ENCODE measurements around the gene DNAJC16. TPM values are rescaled to one million over a fixed set of nuclear protein-coding genes. Genes with fewer than 3 reads are reported as not detected.

DNAJC16 gene
- polyA plus RNA-seq, 1 donor (not counting 4 experiments of a cell fraction or from before 2014, with no cell fraction given) = 13.7 TPM

DNA sequence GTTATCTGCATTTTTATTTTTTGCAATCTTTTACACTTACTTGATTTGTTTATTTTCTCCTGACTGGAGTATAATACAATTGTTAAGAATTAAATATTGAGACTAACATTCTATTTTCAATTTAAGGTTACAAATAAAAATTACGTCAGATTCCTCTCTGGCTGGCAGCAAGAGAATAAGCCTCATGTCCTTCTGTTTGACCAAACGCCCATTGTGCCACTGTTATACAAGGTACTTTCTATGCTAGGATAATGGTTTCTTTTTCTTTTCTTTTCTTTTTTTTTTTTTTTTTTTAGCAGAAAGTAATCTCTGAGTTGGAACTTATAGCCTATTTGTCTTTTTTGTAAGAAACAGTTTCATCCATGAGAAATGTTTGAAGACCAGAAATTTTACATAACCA lies 20.0 kb downstream of the DNAJC16 start:
- no peak overlapping the region for H3K4me2 ChIP-seq (ENCODE audit: control insufficient read depth, extremely low read depth, insufficient read depth, low read depth, low read length)
- peaks cover 17 to 21% of the 10 kb centered on the region in 2 experiments for H3K36me3 ChIP-seq (ENCODE audit: control insufficient read depth in 2 of 2, extremely low read depth in 1 of 2, insufficient read depth in 2 of 2, low read length in 2 of 2)
- no peak for TF ChIP-seq EZH2 (IDR thresholded peaks at IDR 0.05; ENCODE audit: low read length)
- TF ChIP-seq, protein P1, sequence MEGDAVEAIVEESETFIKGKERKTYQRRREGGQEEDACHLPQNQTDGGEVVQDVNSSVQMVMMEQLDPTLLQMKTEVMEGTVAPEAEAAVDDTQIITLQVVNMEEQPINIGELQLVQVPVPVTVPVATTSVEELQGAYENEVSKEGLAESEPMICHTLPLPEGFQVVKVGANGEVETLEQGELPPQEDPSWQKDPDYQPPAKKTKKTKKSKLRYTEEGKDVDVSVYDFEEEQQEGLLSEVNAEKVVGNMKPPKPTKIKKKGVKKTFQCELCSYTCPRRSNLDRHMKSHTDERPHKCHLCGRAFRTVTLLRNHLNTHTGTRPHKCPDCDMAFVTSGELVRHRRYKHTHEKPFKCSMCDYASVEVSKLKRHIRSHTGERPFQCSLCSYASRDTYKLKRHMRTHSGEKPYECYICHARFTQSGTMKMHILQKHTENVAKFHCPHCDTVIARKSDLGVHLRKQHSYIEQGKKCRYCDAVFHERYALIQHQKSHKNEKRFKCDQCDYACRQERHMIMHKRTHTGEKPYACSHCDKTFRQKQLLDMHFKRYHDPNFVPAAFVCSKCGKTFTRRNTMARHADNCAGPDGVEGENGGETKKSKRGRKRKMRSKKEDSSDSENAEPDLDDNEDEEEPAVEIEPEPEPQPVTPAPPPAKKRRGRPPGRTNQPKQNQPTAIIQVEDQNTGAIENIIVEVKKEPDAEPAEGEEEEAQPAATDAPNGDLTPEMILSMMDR (optimal IDR thresholded peaks at IDR 0.05 in 1 of 3, IDR thresholded peaks at IDR 0.05 in 1 of 3, conservative IDR thresholded peaks at IDR 0.05 in 1 of 3; ENCODE audit: extremely low read depth in 1 of 3, insufficient read depth in 2 of 3, low read length in 3 of 3) = no peak
- no peak for FAIRE-seq
- H4K20me1 ChIP-seq (ENCODE audit: control insufficient read depth, extremely low read depth, insufficient read depth, low read length) = no peaks in the 10 kb centered on the region
- H3K9me1 ChIP-seq (ENCODE audit: control insufficient read depth, extremely low read depth, insufficient read depth, low read length) = no peaks in the 10 kb centered on the region
- DNase-seq (ENCODE audit: low read depth, low spot score) = no peak
- H3K4me3 ChIP-seq (ENCODE audit: control insufficient read depth in 2 of 3, extremely low read depth in 1 of 3, insufficient read depth in 2 of 3, low read depth in 1 of 3, low read length in 3 of 3) = no peak overlapping the region
- no peak overlapping the region for H2AFZ ChIP-seq (ENCODE audit: control insufficient read depth, low read length)
- no peak overlapping the region for H3K9ac ChIP-seq (ENCODE audit: control insufficient read depth, extremely low read depth, insufficient read depth, low read length)
- no peaks in the 10 kb centered on the region for H3K27me3 ChIP-seq (ENCODE audit: control insufficient read depth, extremely low read depth, insufficient read depth, low read length)
- no peaks in the 10 kb centered on the region for H3K9me3 ChIP-seq (ENCODE audit: control insufficient read depth, low read depth, low read length)
- H3K79me2 ChIP-seq (ENCODE audit: control insufficient read depth, insufficient read depth, low read length) = no peaks in the 10 kb centered on the region
- no peaks in the 10 kb centered on the region for H3K4me1 ChIP-seq (ENCODE audit: control insufficient read depth, extremely low read depth, insufficient read depth, low read length)
- no peak overlapping the region for H3K27ac ChIP-seq (ENCODE audit: control insufficient read depth, insufficient read depth, low read length)
- dilution Hi-C loops (cut with MboI; ENCODE audit: extremely low pct_ligation_motif_present, low sequenced_read_pairs) = no loop called here

DNA sequence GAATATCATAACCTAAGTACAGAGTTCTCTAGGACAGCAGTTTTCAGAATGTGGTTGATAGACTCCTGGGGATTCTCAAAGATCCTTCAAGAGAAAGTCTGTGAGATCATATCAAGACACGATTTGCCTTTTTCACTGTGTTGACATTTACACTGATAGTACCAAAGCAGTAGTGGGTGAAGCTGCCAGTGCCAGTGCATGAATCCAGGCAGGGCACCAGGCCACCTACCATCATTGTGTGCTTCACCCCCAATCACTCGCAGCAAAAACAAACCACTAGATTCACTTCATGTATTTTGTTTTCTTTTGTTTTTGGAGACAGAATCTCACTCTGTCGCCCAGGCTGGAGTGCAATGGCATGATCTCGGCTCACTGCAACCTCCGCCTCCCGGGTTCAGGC lies 23.9 kb downstream of the DNAJC16 start:
- H4K20me1 ChIP-seq (ENCODE audit: control insufficient read depth, extremely low read depth, insufficient read depth, low read length) = no peaks in the 10 kb centered on the region
- no peak for FAIRE-seq
- no peaks in the 10 kb centered on the region for H3K4me1 ChIP-seq (ENCODE audit: control insufficient read depth, extremely low read depth, insufficient read depth, low read length)

More for the DNA sequence above, 23.9 kb downstream of the DNAJC16 start:
- Histone ChIP-seq H3K27me3 (ENCODE audit: control insufficient read depth, extremely low read depth, insufficient read depth, low read length) (no peaks in the 10 kb centered on the region), H2AFZ (ENCODE audit: control insufficient read depth, low read length) (no peak overlapping the region), H3K9me3 (ENCODE audit: control insufficient read depth, low read depth, low read length) (no peaks in the 10 kb centered on the region), H3K36me3 (ENCODE audit: control insufficient read depth in 2 of 2, extremely low read depth in 1 of 2, insufficient read depth in 2 of 2, low read length in 2 of 2) (peaks cover 8 to 9% of the 10 kb centered on the region in 2 experiments), H3K9me1 (ENCODE audit: control insufficient read depth, extremely low read depth, insufficient read depth, low read length) (no peaks in the 10 kb centered on the region), H3K27ac (ENCODE audit: control insufficient read depth, insufficient read depth, low read length) (no peak overlapping the region), H3K79me2 (ENCODE audit: control insufficient read depth, insufficient read depth, low read length) (no peaks in the 10 kb centered on the region), H3K9ac (ENCODE audit: control insufficient read depth, extremely low read depth, insufficient read depth, low read length) (no peak overlapping the region), H3K4me2 (ENCODE audit: control insufficient read depth, extremely low read depth, insufficient read depth, low read depth, low read length) (no peak overlapping the region), H3K4me3 (ENCODE audit: control insufficient read depth in 2 of 3, extremely low read depth in 1 of 3, insufficient read depth in 2 of 3, low read depth in 1 of 3, low read length in 3 of 3) (no peak overlapping the region)
- no peak for DNase-seq (ENCODE audit: low read depth, low spot score)
- dilution Hi-C loops (cut with MboI; ENCODE audit: extremely low pct_ligation_motif_present, low sequenced_read_pairs) = no loop called here
- TF ChIP-seq, protein P1 (optimal IDR thresholded peaks at IDR 0.05 in 1 of 3, IDR thresholded peaks at IDR 0.05 in 1 of 3, conservative IDR thresholded peaks at IDR 0.05 in 1 of 3; ENCODE audit: extremely low read depth in 1 of 3, insufficient read depth in 2 of 3, low read length in 3 of 3) = no peak
- no peak for TF ChIP-seq EZH2 (IDR thresholded peaks at IDR 0.05; ENCODE audit: low read length)

Measured in keratinocyte (primary cell).